ENCODE data around the gene PLCL2. TPM values are rescaled to one million over a fixed set of nuclear protein-coding genes. Genes with fewer than 3 reads are reported as not detected.

Gene PLCL2
- total and polyA plus RNA-seq, 10 of the 15 experiments (the other 5 are each of a cell fraction or from before 2014, with no cell fraction given): 7.5 to 37.3 (median 21.7) TPM

GRCh38 chr3:17044855-17045254 lies 160.1 kb downstream of the PLCL2 start:
- no peak for DNase-seq (ENCODE audit: low read depth, low spot score)
- H3K4me1 ChIP-seq (ENCODE audit: control insufficient read depth, insufficient read depth, low read length): peaks cover 38% of the 10 kb centered on the region
- peaks cover 12% of the 10 kb centered on the region; the same call in 2 of the 3 replicates for H3K9me3 ChIP-seq (replicated peaks; ENCODE audit: control insufficient read depth, insufficient read depth, low read length)
- no TSS peak for BruUV-seq (replicated peaks)
- H4K20me1 ChIP-seq (ENCODE audit: control insufficient read depth, insufficient read depth): no peaks in the 10 kb centered on the region
- peak; percentile 84 for ATAC-seq
- H3K9ac ChIP-seq (ENCODE audit: control insufficient read depth, insufficient read depth, low read length): no peak overlapping the region
- intact Hi-C loops (cut with micrococcal nuclease; ENCODE audit: unreplicated experiment) (loop anchor here (5.0 kb wide), 3 partner anchors 138 to 158 kb away; no protein-coding TSS in a partner anchor), in situ Hi-C loops (cut with MboI) (loop anchor here (25.0 kb wide), 1 partner anchor 758 kb away; no protein-coding TSS in a partner anchor)
- CTCF ChIA-PET: interaction anchor here (0.9 kb wide), 1 partner anchor 117 kb away, joined by 3 read pairs; no protein-coding TSS in a partner anchor
- POLR2A ChIA-PET: interaction anchor here (1.0 kb wide), 1 partner anchor 151 kb away, joined by 3 read pairs; no protein-coding TSS in a partner anchor
- H3K4me3 ChIP-seq: no peak overlapping the region
- peak; percentile 81 for FAIRE-seq
- H3K36me3 ChIP-seq (ENCODE audit: control insufficient read depth in 2 of 2, insufficient read depth in 2 of 2, low read length in 1 of 2): peaks cover 0 to 17% of the 10 kb centered on the region in 2 experiments
- peak overlapping the region; percentile 41; the same call in 1 of the 2 replicates for H3K4me2 ChIP-seq (ENCODE audit: control insufficient read depth, insufficient read depth)
- RAD21 ChIA-PET (ENCODE audit: unreplicated experiment): interaction anchor here (1.1 to 1.6 kb wide), 2 partner anchors 19 to 117 kb away, joined by 4 to 5 read pairs; no protein-coding TSS in a partner anchor
- H3K27ac ChIP-seq (ENCODE audit: control insufficient read depth, insufficient read depth): peak overlapping the region; percentile 72
- SMC1A ChIA-PET (ENCODE audit: uncharacterized antibody, unreplicated experiment): interaction anchor here (0.8 to 3.3 kb wide), 4 partner anchors 15 to 117 kb away, joined by 3 to 13 read pairs (median 4); no protein-coding TSS in a partner anchor
- H2AFZ ChIP-seq (ENCODE audit: control insufficient read depth, low read depth, low read length): no peak overlapping the region
- no peaks in the 10 kb centered on the region for H3K27me3 ChIP-seq (replicated peaks in 1 of 2; ENCODE audit: control insufficient read depth in 2 of 2, insufficient read depth in 2 of 2, low read length in 1 of 2)
- 0% methylated on average over 2 of the region's 2 CpGs for WGBS (ENCODE audit: insufficient coverage, insufficient replicate concordance, low lambda C conversion rate, missing lambda C conversion rate)
- H3K79me2 ChIP-seq (ENCODE audit: control insufficient read depth, insufficient read depth, low read length): peaks cover 2% of the 10 kb centered on the region
- no peak for TF ChIP-seq ATF3 (IDR thresholded peaks at IDR 0.05; ENCODE audit: borderline replicate concordance, extremely low read depth, low read depth, low read length)
- TF ChIP-seq CBX3 (IDR thresholded peaks at IDR 0.05; ENCODE audit: borderline replicate concordance, low read depth): no peak
- TF ChIP-seq MLLT1 (IDR thresholded peaks at IDR 0.05): 0 out of 2 replicates have a peak, but pooled peaks have one; percentile 15
- TF ChIP-seq MXI1 (IDR thresholded peaks at IDR 0.05; ENCODE audit: low read depth, low read length): no peak
- TF ChIP-seq RUNX3 (IDR thresholded peaks at IDR 0.05; ENCODE audit: low read length): peak; percentile 91
- TF ChIP-seq PBX3 (IDR thresholded peaks at IDR 0.05; ENCODE audit: insufficient replicate concordance, low read depth, low read length): no peak
- peak; percentile 67; the same call in 1 of the 2 replicates for TF ChIP-seq NBN (IDR thresholded peaks at IDR 0.05)
- peak; percentile 95 for TF ChIP-seq JUNB (IDR thresholded peaks at IDR 0.05)
- TF ChIP-seq MAX (IDR thresholded peaks at IDR 0.05; ENCODE audit: low read depth, low read length): no peak
- TF ChIP-seq SUPT20H (IDR thresholded peaks at IDR 0.05; ENCODE audit: borderline replicate concordance, control insufficient read depth, low read depth, low read length): no peak
- no peak for TF ChIP-seq NFXL1 (IDR thresholded peaks at IDR 0.05; ENCODE audit: borderline replicate concordance)
- no peak for TF ChIP-seq RELA (IDR thresholded peaks at IDR 0.05; ENCODE audit: borderline replicate concordance, partially characterized antibody)
- no peak for TF ChIP-seq KDM1A (IDR thresholded peaks at IDR 0.05; ENCODE audit: borderline replicate concordance)
- peak; percentile 91 for TF ChIP-seq IKZF1 (conservative IDR thresholded peaks at IDR 0.05)
- 0 out of 2 replicates have a peak, but pooled peaks have one; percentile 32 for TF ChIP-seq PAX5 (IDR thresholded peaks at IDR 0.05; ENCODE audit: borderline replicate concordance, low read depth, low read length)
- TF ChIP-seq SRF (IDR thresholded peaks at IDR 0.05; ENCODE audit: low read depth in 2 of 2, low read length in 2 of 2): peak in 1 of 2 experiments; percentile 34; a peak in 1 of 4 replicates
- TF ChIP-seq ATF7 (IDR thresholded peaks at IDR 0.05; ENCODE audit: low read depth): peak; percentile 90
- TF ChIP-seq IRF5 (IDR thresholded peaks at IDR 0.05; ENCODE audit: borderline replicate concordance): no peak
- no peak for TF ChIP-seq RBBP5 (conservative IDR thresholded peaks at IDR 0.05)

Data from GM12878 (cell line).